ENCODE measurements around the gene EAPP. TPM values are rescaled to one million over a fixed set of nuclear protein-coding genes. Genes with fewer than 3 reads are reported as not detected.

The EAPP gene
- total RNA-seq (2021; ENCODE audit: unreplicated experiment) (32.2 TPM), Bru-seq, nascent RNA (percentile 79 among the genes with signal in this experiment), BruChase-seq, experiment 1, labeled RNA remaining after a 6-hour chase (percentile 62 among the genes with signal in this experiment), BruChase-seq, experiment 2, labeled RNA remaining after a 2-hour chase (percentile 65 among the genes with signal in this experiment)
- polyA plus RNA-seq (2012), result 25.0 and 31.1 TPM in 2 replicates
- long read RNA-seq, transcript EAPP-201 (6 exons, 1,321 nt), result major isoform, 33 of 42 reads
- long read RNA-seq, partial matches to known transcripts, result 6 of 42 reads
- long read RNA-seq, other reads (novel, unspliced or antisense), result 3 of 42 reads

GRCh38 chr14:34539407-34540180, at the start of gene EAPP:
EAPP (minus strand) TSS chr14:34539701; CDS start chr14:34539628, 73 bp downstream.
- DNase-seq (ENCODE audit: low read depth, low spot score) (peak; percentile 95), ATAC-seq (peak; percentile 99)
- Histone ChIP-seq H2AFZ (ENCODE audit: low read depth, low read length, poor library complexity, severe bottlenecking) (no peak within 1 kb of the TSS), H3K4me1 (ENCODE audit: control insufficient read depth in 1 of 2, insufficient read depth in 2 of 2, low read length in 2 of 2) (peaks cover 6 to 11% of the 10 kb centered on the region in 2 experiments; a peak in 3 of 4 replicates), H3K79me2 (ENCODE audit: insufficient read depth, low read length) (peaks cover 27% of the 10 kb centered on the region), H4K20me1 (ENCODE audit: insufficient read depth) (no peaks in the 10 kb centered on the region), H3K36me3 (ENCODE audit: control insufficient read depth in 1 of 2, insufficient read depth in 2 of 2, low read length in 2 of 2) (peaks cover 3 to 16% of the 10 kb centered on the region in 2 experiments; a peak in 3 of 4 replicates), H3K9ac (ENCODE audit: low read length) (peak within 1 kb of the TSS; percentile 95), H3K4me3 (replicated peaks in 1 of 2; ENCODE audit: low read depth in 1 of 2, low read length in 2 of 2) (peak within 1 kb of the TSS; percentile 71 to 91), H3K27me3 (ENCODE audit: insufficient read depth, low read length) (no peaks in the 10 kb centered on the region), H3K9me2 (ENCODE audit: insufficient read depth) (no peaks in the 10 kb centered on the region), H3K9me3 (ENCODE audit: control insufficient read depth in 1 of 2, insufficient read depth in 1 of 2, low read depth in 1 of 2, low read length in 2 of 2) (no peaks in the 10 kb centered on the region), H3K27ac (ENCODE audit: low read depth, low read length) (peak within 1 kb of the TSS; percentile 63), H3K4me2 (ENCODE audit: low read length) (peak within 1 kb of the TSS; percentile 81)
- intact Hi-C loops (cut with micrococcal nuclease), result no loop called here
- ChIA-PET RAD21 (ENCODE audit: low non-redundant PET in 1 of 2, low total read pairs in 2 of 2, uncharacterized antibody in 2 of 2, unreplicated experiment in 2 of 2) (no interaction called here), POLR2A (no interaction called here), CTCF (no interaction called here)
- no TSS peak for BruUV-seq (replicated peaks)
- TF ChIP-seq SRF (IDR thresholded peaks at IDR 0.05; ENCODE audit: low read depth) (no peak), EZH2phosphoT487 (IDR thresholded peaks at IDR 0.05; ENCODE audit: borderline replicate concordance) (no peak), REST (IDR thresholded peaks at IDR 0.05; ENCODE audit: low read depth) (no peak), SP1 (IDR thresholded peaks at IDR 0.05; ENCODE audit: low read depth) (no peak; the same call in 1 of the 2 replicates), ELF1 (IDR thresholded peaks at IDR 0.05; ENCODE audit: borderline replicate concordance, low read depth) (peak; percentile 64), SIN3A (IDR thresholded peaks at IDR 0.05; ENCODE audit: low read depth) (peak; percentile 83), FOSL1 (IDR thresholded peaks at IDR 0.05; ENCODE audit: low read depth) (no peak), POLR2A (IDR thresholded peaks at IDR 0.05; ENCODE audit: borderline replicate concordance, extremely low read depth, insufficient read depth, insufficient read length) (peak; percentile 65), EGR1 (IDR thresholded peaks at IDR 0.05; ENCODE audit: low read depth) (0 out of 2 replicates have a peak, but pooled peaks have one; percentile 55), CEBPB (IDR thresholded peaks at IDR 0.05; ENCODE audit: low read depth) (no peak), POLR2AphosphoS5 (IDR thresholded peaks at IDR 0.05; ENCODE audit: low read depth, low read length) (peak; percentile 92), RAD21 (IDR thresholded peaks at IDR 0.05; ENCODE audit: low read depth) (no peak), YY1 (IDR thresholded peaks at IDR 0.05; ENCODE audit: extremely low read depth, insufficient replicate concordance, low read depth, low read length) (peak; percentile 12), ZNF274 (IDR thresholded peaks at IDR 0.05; ENCODE audit: low read depth, low read length) (no peak), MAX (IDR thresholded peaks at IDR 0.05) (peak; percentile 69), CBX3 (IDR thresholded peaks at IDR 0.05; ENCODE audit: low read depth) (peak; percentile 64; the same call in 1 of the 2 replicates), ZFX (IDR thresholded peaks at IDR 0.05) (peak; percentile 97), TCF7L2 (IDR thresholded peaks at IDR 0.05; ENCODE audit: borderline replicate concordance, extremely low read depth, insufficient read depth, insufficient read length) (no peak)
- TF ChIP-seq, protein P1, sequence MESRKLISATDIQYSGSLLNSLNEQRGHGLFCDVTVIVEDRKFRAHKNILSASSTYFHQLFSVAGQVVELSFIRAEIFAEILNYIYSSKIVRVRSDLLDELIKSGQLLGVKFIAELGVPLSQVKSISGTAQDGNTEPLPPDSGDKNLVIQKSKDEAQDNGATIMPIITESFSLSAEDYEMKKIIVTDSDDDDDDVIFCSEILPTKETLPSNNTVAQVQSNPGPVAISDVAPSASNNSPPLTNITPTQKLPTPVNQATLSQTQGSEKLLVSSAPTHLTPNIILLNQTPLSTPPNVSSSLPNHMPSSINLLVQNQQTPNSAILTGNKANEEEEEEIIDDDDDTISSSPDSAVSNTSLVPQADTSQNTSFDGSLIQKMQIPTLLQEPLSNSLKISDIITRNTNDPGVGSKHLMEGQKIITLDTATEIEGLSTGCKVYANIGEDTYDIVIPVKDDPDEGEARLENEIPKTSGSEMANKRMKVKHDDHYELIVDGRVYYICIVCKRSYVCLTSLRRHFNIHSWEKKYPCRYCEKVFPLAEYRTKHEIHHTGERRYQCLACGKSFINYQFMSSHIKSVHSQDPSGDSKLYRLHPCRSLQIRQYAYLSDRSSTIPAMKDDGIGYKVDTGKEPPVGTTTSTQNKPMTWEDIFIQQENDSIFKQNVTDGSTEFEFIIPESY (IDR thresholded peaks at IDR 0.05; ENCODE audit: extremely low read depth, insufficient replicate concordance, low read length), result no peak
- TF ChIP-seq, protein P2, sequence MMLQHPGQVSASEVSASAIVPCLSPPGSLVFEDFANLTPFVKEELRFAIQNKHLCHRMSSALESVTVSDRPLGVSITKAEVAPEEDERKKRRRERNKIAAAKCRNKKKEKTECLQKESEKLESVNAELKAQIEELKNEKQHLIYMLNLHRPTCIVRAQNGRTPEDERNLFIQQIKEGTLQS (IDR thresholded peaks at IDR 0.05), result no peak
